ENCODE data around the gene EML6.

EML6 gene

DNA sequence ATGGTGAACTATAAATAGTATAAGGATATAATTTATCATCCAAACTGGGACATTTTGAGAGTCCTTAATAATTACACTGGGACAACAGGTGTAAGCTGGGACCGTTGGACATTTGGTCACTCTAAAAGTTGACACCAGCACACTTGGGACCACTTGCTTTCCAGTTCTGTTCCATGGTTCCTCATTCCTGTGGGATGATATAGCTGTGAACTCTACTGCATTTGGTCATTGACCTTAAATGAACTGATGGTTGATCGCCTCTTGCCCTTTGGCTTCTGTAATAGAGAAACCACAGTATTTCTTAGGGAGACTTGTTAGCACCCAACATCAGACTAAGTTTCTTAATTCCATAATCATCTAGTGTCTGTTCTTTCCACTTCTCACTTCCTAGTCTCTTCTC, 46.7 kb downstream of the EML6 start:
- Histone ChIP-seq H3K4me3 (ENCODE audit: low read depth, low read length) (no peak overlapping the region), H3K9me3 (ENCODE audit: severe bottlenecking) (no peaks in the 10 kb centered on the region), H3K36me3 (no peaks in the 10 kb centered on the region), H3K27ac (no peak overlapping the region), H3K27me3 (ENCODE audit: insufficient read depth, low read depth, severe bottlenecking) (no peaks in the 10 kb centered on the region)
- TF ChIP-seq, protein P1, sequence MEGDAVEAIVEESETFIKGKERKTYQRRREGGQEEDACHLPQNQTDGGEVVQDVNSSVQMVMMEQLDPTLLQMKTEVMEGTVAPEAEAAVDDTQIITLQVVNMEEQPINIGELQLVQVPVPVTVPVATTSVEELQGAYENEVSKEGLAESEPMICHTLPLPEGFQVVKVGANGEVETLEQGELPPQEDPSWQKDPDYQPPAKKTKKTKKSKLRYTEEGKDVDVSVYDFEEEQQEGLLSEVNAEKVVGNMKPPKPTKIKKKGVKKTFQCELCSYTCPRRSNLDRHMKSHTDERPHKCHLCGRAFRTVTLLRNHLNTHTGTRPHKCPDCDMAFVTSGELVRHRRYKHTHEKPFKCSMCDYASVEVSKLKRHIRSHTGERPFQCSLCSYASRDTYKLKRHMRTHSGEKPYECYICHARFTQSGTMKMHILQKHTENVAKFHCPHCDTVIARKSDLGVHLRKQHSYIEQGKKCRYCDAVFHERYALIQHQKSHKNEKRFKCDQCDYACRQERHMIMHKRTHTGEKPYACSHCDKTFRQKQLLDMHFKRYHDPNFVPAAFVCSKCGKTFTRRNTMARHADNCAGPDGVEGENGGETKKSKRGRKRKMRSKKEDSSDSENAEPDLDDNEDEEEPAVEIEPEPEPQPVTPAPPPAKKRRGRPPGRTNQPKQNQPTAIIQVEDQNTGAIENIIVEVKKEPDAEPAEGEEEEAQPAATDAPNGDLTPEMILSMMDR (IDR thresholded peaks at IDR 0.05; ENCODE audit: low read depth, low read length), result no peak
- no peak for DNase-seq

DNA sequence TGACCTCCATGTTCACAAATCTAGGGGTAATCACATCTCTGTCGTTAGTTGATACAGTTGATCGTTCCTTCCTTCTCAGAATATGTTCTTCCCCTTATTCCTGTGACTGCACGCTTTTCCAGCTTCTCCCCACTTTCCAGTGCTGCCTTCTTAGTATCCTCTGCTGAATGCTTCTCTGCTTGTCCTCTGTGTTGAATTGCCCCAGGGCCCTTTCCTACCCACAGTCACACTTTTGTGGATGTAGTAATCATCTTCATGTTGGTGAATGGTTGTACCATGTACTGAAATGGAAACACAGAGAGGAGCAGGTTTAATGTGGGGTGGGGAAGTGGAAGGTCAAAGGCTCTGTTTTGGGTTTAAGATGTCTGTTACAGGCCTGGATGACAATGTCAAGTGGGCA, 47.2 kb downstream of the EML6 start:
- H3K9me3 ChIP-seq (ENCODE audit: severe bottlenecking), result no peaks in the 10 kb centered on the region
- no peak overlapping the region for H3K27ac ChIP-seq
- no peak for DNase-seq
- H3K27me3 ChIP-seq (ENCODE audit: insufficient read depth, low read depth, severe bottlenecking), result no peaks in the 10 kb centered on the region
- no peaks in the 10 kb centered on the region for H3K36me3 ChIP-seq
- no peak overlapping the region for H3K4me3 ChIP-seq (ENCODE audit: low read depth, low read length)
- TF ChIP-seq, protein P1 (IDR thresholded peaks at IDR 0.05; ENCODE audit: low read depth, low read length), result no peak

DNA sequence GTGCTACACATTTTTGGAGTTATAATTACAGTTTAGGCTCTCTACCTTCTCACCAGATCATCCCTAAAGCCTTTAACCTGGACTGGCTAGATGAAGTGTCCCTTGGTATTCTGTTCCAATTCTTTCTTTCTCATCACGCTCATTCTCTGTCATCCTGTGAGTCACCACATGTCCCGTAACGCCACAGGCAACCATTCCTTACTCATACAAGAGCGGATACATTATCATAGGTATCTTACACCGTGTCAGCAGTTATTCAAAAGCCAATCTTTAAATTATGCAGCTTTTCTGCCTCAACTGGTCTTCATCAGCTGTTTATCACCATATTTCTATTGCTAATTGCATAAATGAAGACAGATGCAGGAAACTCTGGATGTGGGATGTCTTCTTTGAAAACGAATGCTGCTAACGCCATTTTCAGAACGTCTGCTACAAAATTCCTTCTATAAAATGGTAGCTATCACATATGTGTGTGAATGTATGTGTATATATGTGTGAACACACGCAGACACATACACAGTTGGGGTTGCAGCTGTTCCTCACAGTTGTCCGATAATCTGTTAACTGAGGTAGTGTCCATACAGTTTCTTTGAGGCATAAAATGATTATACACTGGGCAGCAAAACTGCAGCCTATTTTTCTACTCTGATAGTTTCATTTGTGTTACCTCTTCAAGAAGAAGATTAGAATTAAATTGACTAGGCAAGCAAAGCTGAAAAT, 47.9 kb downstream of the EML6 start:
- no peak for DNase-seq
- H3K36me3 ChIP-seq, result no peaks in the 10 kb centered on the region
- no peak overlapping the region for H3K27ac ChIP-seq
- TF ChIP-seq, protein P1 (IDR thresholded peaks at IDR 0.05; ENCODE audit: low read depth, low read length), result no peak
- peaks cover 5% of the 10 kb centered on the region for H3K9me3 ChIP-seq (ENCODE audit: severe bottlenecking)
- no peaks in the 10 kb centered on the region for H3K27me3 ChIP-seq (ENCODE audit: insufficient read depth, low read depth, severe bottlenecking)
- no peak overlapping the region for H3K4me3 ChIP-seq (ENCODE audit: low read depth, low read length)

DNA sequence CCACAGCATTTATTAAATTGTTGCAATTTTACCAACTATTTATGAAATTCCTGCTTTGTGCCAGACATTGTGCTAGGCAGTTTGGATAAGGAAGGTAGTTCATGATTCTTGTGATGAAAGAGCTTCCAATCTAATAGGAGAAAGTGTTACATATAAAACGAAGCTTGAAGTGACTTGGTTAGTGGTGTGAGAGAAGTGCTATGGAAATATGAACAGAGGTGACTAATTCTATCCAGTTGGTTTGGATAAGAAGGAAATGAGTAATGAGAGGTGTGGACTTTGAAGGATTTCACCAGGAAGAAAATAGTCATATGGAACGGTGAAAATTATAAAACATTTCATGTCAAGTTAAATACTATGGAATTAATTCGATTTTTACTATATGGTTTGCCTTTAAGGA, 48.6 kb downstream of the EML6 start:
- H3K4me3 ChIP-seq (ENCODE audit: low read depth, low read length), result no peak overlapping the region
- H3K9me3 ChIP-seq (ENCODE audit: severe bottlenecking), result peaks cover 5% of the 10 kb centered on the region
- H3K27me3 ChIP-seq (ENCODE audit: insufficient read depth, low read depth, severe bottlenecking), result no peaks in the 10 kb centered on the region
- TF ChIP-seq, protein P1 (IDR thresholded peaks at IDR 0.05; ENCODE audit: low read depth, low read length), result no peak
- H3K36me3 ChIP-seq, result no peaks in the 10 kb centered on the region
- no peak for DNase-seq
- H3K27ac ChIP-seq, result no peak overlapping the region

DNA sequence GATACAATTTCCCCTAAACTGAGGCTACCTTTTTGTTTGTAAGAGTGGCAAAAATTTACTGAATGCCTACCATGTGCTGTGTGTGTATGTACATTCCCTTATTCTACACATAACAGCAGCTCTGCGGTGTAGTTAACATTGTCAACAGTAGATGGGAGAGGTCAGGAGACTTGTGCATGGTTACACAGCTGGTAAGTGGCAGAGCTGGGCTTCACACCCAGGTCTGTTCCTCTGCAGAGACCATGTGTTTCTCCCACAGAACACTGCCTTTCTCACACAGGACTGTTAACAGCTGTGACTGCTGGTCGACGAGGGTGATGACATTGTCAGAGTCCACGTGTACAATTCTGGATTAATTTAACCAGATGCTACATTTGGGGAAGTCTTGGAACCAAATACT, 49.1 kb downstream of the EML6 start:
- H3K4me3 ChIP-seq (ENCODE audit: low read depth, low read length), result no peak overlapping the region
- H3K27me3 ChIP-seq (ENCODE audit: insufficient read depth, low read depth, severe bottlenecking), result no peaks in the 10 kb centered on the region
- peaks cover 5% of the 10 kb centered on the region for H3K9me3 ChIP-seq (ENCODE audit: severe bottlenecking)
- no peaks in the 10 kb centered on the region for H3K36me3 ChIP-seq
- no peak for DNase-seq
- TF ChIP-seq, protein P1 (IDR thresholded peaks at IDR 0.05; ENCODE audit: low read depth, low read length), result no peak
- no peak overlapping the region for H3K27ac ChIP-seq

DNA sequence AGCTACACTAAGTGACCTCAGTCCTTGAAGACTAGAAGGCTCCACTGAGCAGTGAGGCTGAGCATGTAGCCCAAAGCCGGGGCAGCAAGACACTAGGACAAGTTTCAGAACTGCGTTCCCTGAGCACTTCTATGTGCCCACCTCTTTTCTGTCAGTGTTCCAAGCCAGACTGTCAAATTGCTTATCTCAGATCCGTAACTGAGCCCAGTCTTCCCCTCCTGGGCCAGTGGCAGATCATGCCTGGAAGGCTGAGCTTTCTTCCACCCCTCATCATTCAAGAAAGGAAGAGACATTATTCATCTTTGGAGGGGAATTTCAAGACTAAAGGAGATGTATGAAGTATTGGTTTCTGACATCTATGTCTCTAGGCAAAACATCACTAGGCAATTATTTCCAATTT, 49.8 kb downstream of the EML6 start:
- H3K9me3 ChIP-seq (ENCODE audit: severe bottlenecking), result peaks cover 5% of the 10 kb centered on the region
- TF ChIP-seq, protein P1 (IDR thresholded peaks at IDR 0.05; ENCODE audit: low read depth, low read length), result no peak
- no peak for DNase-seq
- H3K36me3 ChIP-seq, result no peaks in the 10 kb centered on the region
- no peak overlapping the region for H3K27ac ChIP-seq
- H3K4me3 ChIP-seq (ENCODE audit: low read depth, low read length), result no peak overlapping the region
- no peaks in the 10 kb centered on the region for H3K27me3 ChIP-seq (ENCODE audit: insufficient read depth, low read depth, severe bottlenecking)
